Transverse colon (tissue), 4 donors: ENCODE data around the gene PDE2A. TPM values are rescaled to one million over a fixed set of nuclear protein-coding genes. Genes with fewer than 3 reads are reported as not detected.

ENCODE experiments used
- DNase-seq: peaks from one replicate; pipeline ENCODE4 v3.0.0-alpha.2; 2019
- H3K27ac ChIP-seq, 4 donors: fragments of 200-600 bp; sonication (generic); 2 replicates each; pipeline ENCODE4 v1.5.1; 2016 to 2018; ENCODE audit warnings: inconsistent platforms in 4 of 4
- H3K27me3 ChIP-seq: fragments of 200-600 bp; sonication (generic); 2 replicates; pipeline ENCODE4 v1.5.1; 2017; ENCODE audit warnings: inconsistent platforms
- H3K36me3 ChIP-seq, 4 donors: fragments of 200-600 bp; sonication (generic); 2 replicates each; pipeline ENCODE4 v1.5.1; 2017 to 2019; ENCODE audit warnings: inconsistent platforms in 4 of 4
- H3K4me1 ChIP-seq, 4 donors: fragments of 200-600 bp; sonication (generic); 2 replicates each; pipeline ENCODE4 v1.5.1; 2017 to 2020; ENCODE audit warnings: inconsistent platforms in 4 of 4
- H3K4me3 ChIP-seq, 4 donors: fragments of 200-600 bp; sonication (generic); 1 replicate in 1 of 4; 2 replicates in 3 of 4; pipeline versions ENCODE4 v1.5.1 to v1.6.1; 2017 to 2019; ENCODE audit warnings: inconsistent platforms in 4 of 4
- H3K9me3 ChIP-seq, 2 donors: fragments of 200-600 bp; sonication (generic); 2 replicates each; pipeline ENCODE4 v1.5.1; 2017 to 2019; ENCODE audit warnings: inconsistent platforms in 2 of 2
- EP300 ChIP-seq: sonication (generic); formaldehyde crosslinking; IDR thresholded peaks from one replicate; pipeline ENCODE4 v1.6.1; 2017; ENCODE audit warnings: antibody characterized with exemption, low read depth
- POLR2A ChIP-seq: fragments of 450-650 bp; IDR thresholded peaks from one replicate; pipeline ENCODE4 v1.6.1; 2016; ENCODE audit warnings: antibody characterized with exemption, mild to moderate bottlenecking, moderate library complexity
- POLR2AphosphoS5 ChIP-seq, 3 donors: sonication (generic); formaldehyde crosslinking; IDR thresholded peaks; one replicate each; pipeline ENCODE4 v1.6.1; 2016; ENCODE audit warnings: antibody characterized with exemption in 3 of 3
- WGBS, 2 donors: methylation state at CpG; one replicate each; pipeline ENCODE4 v1.1.5; 2018; ENCODE audit warnings: low coverage in 1 of 2; 5-methylcytosine and 5-hydroxymethylcytosine counted together
- in situ Hi-C, 4 donors: fragments of 200-750 bp; cut with MboI; loops; one replicate each; pipeline versions ENCODE4 v1.15.0 to v1.15.1; 2017; ENCODE audit warnings: low sequenced_read_pairs in 3 of 4, low pct_ligation_motif_present in 1 of 4, low pct_unique_long_range_greater_than_20kb in 1 of 4
- intact Hi-C: fragments of 100-400 bp; cut with DNase I; formaldehyde crosslinking; loops from one replicate; pipeline ENCODE4 v1.15.1; 2023; ENCODE audit warnings: low total_unique reads
- total RNA-seq, 4 donors: library from RNA; depleted of rRNA; stranded (reverse); fragments of >200 nt; gene quantifications; one replicate each; pipeline ENCODE4 v1.1.0, GENCODE V29; 2016
- TF ChIP-seq, protein P1 (sequence below), 5 experiments: fragments of 200-600 bp in 3 of 5; fragments of 450-650 bp in 2 of 5; sonication (generic) in 3 of 5; IDR thresholded peaks; 1 replicate in 2 of 5; 2 replicates in 3 of 5; pipeline ENCODE4 v1.5.1; 2016 to 2017; ENCODE audit warnings: antibody characterized with exemption in 5 of 5, inconsistent platforms in 3 of 5, mild to moderate bottlenecking in 2 of 5, moderate library complexity in 1 of 5

Gene PDE2A
- total RNA-seq, 4 donors from 2014 or later: 6.6 to 41.9 (median 17.1) TPM

DNA sequence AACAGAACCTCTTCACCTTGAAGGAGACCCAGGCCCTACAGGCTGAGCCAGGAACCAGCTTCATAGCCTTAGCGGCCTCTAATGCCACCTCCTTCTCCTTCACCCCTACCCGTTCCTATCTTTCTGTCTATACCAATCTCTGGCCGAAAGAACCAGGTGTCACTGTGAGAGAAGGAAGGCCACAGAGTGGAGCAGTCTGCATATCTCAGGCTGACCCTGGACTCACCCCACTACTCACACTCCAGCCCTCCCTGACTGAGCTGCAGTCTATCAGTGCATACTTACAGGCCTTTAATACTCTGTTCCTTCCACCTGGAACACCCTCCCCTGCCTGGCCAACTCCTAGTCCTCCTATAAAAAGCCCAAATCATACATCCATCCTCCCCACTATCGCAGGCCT lies 45.3 kb upstream of the PDE2A start:
- TF ChIP-seq EP300 (no peak), POLR2AphosphoS5 (IDR thresholded peaks at IDR 0.05) (no peak), POLR2A (no peak)
- TF ChIP-seq, protein P1, sequence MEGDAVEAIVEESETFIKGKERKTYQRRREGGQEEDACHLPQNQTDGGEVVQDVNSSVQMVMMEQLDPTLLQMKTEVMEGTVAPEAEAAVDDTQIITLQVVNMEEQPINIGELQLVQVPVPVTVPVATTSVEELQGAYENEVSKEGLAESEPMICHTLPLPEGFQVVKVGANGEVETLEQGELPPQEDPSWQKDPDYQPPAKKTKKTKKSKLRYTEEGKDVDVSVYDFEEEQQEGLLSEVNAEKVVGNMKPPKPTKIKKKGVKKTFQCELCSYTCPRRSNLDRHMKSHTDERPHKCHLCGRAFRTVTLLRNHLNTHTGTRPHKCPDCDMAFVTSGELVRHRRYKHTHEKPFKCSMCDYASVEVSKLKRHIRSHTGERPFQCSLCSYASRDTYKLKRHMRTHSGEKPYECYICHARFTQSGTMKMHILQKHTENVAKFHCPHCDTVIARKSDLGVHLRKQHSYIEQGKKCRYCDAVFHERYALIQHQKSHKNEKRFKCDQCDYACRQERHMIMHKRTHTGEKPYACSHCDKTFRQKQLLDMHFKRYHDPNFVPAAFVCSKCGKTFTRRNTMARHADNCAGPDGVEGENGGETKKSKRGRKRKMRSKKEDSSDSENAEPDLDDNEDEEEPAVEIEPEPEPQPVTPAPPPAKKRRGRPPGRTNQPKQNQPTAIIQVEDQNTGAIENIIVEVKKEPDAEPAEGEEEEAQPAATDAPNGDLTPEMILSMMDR (IDR thresholded peaks at IDR 0.05): no peak
- 73% methylated on average over 4 of the region's 4 CpGs; no CpG with 5 or more reads in 1 of the 2 donors for WGBS, 2 donors
- H3K36me3 ChIP-seq: no peaks in the 10 kb centered on the region
- no peaks in the 10 kb centered on the region for H3K27me3 ChIP-seq
- intact Hi-C loops (no loop called here), in situ Hi-C loops (no loop called here)
- peaks cover 25 to 58% (median 37%) of the 10 kb centered on the region in 4 donors for H3K4me1 ChIP-seq
- H3K9me3 ChIP-seq: no peaks in the 10 kb centered on the region
- H3K27ac ChIP-seq: peak overlapping the region; percentile 86 to 93 (median 92)
- H3K4me3 ChIP-seq: peak overlapping the region in 1 of 4 donors; percentile 81
- DNase-seq: no peak

DNA sequence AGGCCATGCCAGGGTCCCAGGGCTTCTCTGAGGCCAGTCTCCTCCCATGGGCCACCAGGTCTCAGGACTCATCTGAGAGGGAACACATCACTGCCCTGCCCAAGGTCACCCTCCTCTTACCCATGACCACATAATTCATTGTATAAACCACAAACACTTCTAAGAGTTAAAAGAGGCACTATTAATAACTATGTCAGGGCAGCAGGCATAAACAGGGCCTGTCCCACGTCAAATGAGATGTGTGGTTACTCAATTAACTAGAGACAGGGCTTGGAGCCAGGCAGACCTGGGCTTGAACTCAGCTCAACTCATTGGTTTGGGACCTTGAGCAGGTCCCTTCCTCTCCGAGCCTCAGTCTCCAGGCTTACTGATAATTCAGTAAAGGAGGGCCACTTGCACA lies 44.9 kb upstream of the PDE2A start:
- peaks cover 25 to 58% (median 37%) of the 10 kb centered on the region in 4 donors for H3K4me1 ChIP-seq
- TF ChIP-seq POLR2AphosphoS5 (IDR thresholded peaks at IDR 0.05) (peak in 2 of 3 donors; percentile 20 to 27), EP300 (no peak)
- no peaks in the 10 kb centered on the region for H3K27me3 ChIP-seq
- peak overlapping the region in 1 of 4 donors; percentile 81 for H3K4me3 ChIP-seq
- intact Hi-C loops (no loop called here), in situ Hi-C loops (no loop called here)
- no peak for DNase-seq
- peak overlapping the region; percentile 86 to 93 (median 92) for H3K27ac ChIP-seq
- WGBS, 2 donors: 23% methylated on average over 2 of the region's 2 CpGs; no CpG with 5 or more reads in 1 of the 2 donors
- H3K36me3 ChIP-seq: no peaks in the 10 kb centered on the region
- no peaks in the 10 kb centered on the region for H3K9me3 ChIP-seq

DNA sequence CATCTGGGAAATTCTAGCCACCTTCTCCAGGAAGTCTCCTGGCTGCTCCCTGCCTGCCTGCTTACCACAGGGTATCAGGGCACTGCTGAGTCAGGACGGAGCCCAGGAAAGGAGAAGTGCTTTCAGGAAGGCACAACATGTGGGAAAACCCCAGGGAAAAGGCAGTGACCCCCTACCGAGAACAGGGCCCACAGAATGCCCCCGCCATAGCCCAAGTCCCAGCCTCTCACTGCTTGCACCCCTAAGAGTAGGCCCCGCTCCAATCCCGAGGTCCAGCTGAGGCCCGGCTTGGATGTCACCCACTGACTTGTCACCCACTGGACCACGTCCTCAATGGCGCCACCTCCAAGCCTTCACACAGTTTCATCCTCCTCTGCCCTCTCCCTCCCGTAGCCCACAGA lies 43.9 kb upstream of the PDE2A start:
- Histone ChIP-seq H3K4me3 (no peak overlapping the region), H3K27me3 (no peaks in the 10 kb centered on the region), H3K36me3 (no peaks in the 10 kb centered on the region), H3K4me1 (peaks cover 25 to 57% (median 39%) of the 10 kb centered on the region in 4 donors), H3K27ac (no peak overlapping the region), H3K9me3 (no peaks in the 10 kb centered on the region)
- intact Hi-C loops: no loop called here
- TF ChIP-seq EP300: no peak
- TF ChIP-seq POLR2AphosphoS5 (IDR thresholded peaks at IDR 0.05): no peak
- no peak for TF ChIP-seq POLR2A
- no peak for DNase-seq
- 79 to 93% methylated on average over 3 to 9 of the region's 9 CpGs for WGBS, 2 donors
- in situ Hi-C loops: no loop called here

DNA sequence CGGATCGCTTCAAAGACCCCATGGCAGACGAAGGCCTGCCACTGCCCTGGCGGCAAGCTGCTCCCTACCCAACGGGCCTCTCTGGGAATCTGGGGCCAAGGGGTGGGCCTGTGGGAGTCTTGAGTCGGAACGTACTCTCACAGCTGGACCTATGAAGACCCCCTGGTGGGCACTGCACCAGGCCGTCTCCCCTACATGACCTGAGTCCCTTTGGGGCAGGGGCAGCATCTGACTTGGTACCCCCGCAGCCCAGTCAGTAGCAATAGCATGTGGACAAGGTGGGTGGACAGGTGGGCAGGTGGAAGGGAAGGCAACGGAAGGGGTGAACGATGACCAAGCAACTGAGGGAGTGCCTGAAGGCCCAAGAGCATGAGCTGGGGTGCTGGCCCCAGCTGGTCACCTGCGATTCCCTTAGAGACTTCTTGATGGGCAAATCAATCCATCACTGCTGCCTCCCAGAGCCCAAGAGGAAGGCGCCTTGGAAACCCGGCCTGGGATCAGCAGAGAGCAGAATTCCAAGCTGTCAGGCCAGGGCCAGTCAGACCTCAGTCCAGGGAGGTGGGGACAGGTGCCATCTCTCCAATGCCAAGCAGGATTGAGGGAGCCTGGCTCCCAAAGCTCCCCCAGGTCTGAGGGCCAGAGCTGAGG lies 42.7 kb upstream of the PDE2A start:
- no peak for DNase-seq
- Histone ChIP-seq H3K27me3 (no peaks in the 10 kb centered on the region), H3K4me3 (no peak overlapping the region), H3K9me3 (no peaks in the 10 kb centered on the region), H3K4me1 (peaks cover 19 to 55% (median 38%) of the 10 kb centered on the region in 4 donors), H3K27ac (no peak overlapping the region), H3K36me3 (no peaks in the 10 kb centered on the region)
- 81 to 100% methylated on average over 1 to 11 of the region's 14 CpGs for WGBS, 2 donors
- intact Hi-C loops (no loop called here), in situ Hi-C loops (no loop called here)
- TF ChIP-seq POLR2A: no peak
- TF ChIP-seq EP300: no peak
- no peak for TF ChIP-seq POLR2AphosphoS5 (IDR thresholded peaks at IDR 0.05)
- TF ChIP-seq, protein P1 (IDR thresholded peaks at IDR 0.05): no peak

DNA sequence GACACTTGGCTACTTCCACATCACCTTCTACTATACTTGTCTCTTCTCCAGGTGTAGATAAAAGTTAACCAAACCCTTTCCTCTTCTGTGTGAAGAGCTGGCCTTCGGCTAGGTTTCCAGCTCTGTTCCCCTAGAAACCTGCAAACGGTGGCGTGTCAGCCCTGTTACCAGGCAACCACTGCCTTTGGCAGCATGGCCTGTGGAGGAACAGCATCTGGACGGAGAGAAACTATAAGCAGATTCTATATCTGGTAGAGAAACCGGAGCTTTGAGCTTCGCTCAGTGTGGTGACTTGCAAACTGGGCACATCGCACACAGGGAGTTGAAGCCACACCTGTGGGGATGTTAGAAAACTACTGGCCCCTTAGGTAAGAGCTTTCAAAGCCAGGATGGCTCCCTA lies 42.1 kb upstream of the PDE2A start:
- no peak for DNase-seq
- Histone ChIP-seq H3K27me3 (no peaks in the 10 kb centered on the region), H3K4me1 (peaks cover 19 to 53% (median 34%) of the 10 kb centered on the region in 4 donors), H3K4me3 (no peak overlapping the region), H3K9me3 (no peaks in the 10 kb centered on the region), H3K27ac (no peak overlapping the region), H3K36me3 (peaks cover 0 to under 1% (median 0%) of the 10 kb centered on the region in 4 donors)
- TF ChIP-seq POLR2AphosphoS5 (IDR thresholded peaks at IDR 0.05): no peak
- TF ChIP-seq, protein P1 (IDR thresholded peaks at IDR 0.05): no peak
- WGBS, 2 donors: 50 to 64% methylated on average over 2 to 7 of the region's 7 CpGs
- in situ Hi-C loops: no loop called here
- intact Hi-C loops: no loop called here
